ENCODE measurements around the gene COMT. TPM values are rescaled to one million over a fixed set of nuclear protein-coding genes. Genes with fewer than 3 reads are reported as not detected.

Gene COMT
- total RNA-seq, 1 experiment from 2014 or later, result 196 TPM

DNA sequence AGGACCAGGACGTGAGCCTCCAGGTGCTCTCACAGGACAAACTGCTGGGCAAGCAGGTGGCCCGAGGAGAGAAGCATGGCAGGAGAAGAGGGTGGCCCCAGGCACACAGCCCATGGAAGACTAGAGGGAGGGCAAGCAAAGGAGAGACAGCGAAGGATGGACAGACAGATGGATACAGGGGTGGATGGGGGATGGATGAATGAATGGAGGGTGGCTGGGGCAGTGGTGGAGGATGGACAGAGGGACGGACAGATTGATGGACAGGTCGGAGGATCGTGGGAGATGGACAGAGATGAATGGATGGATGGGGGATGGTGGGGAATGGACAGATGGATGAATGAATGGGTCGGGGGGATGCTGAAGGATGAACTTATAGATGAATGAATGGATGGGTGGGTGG is 52.4 kb downstream of the COMT start:
- no peak for TF ChIP-seq CTCF (IDR thresholded peaks at IDR 0.05; ENCODE audit: unreplicated experiment)
- ChIA-PET CTCF (no interaction called here), POLR2A (no interaction called here)
- Mint-ChIP-seq H3K36me3 (ENCODE audit: insufficient read depth, unreplicated experiment) (no peaks in the 10 kb centered on the region), H3K27ac (ENCODE audit: low read depth, unreplicated experiment) (no peak overlapping the region), H3K27me3 (ENCODE audit: insufficient read depth, unreplicated experiment) (no peaks in the 10 kb centered on the region), H3K9me3 (ENCODE audit: unreplicated experiment) (no peaks in the 10 kb centered on the region), H3K4me1 (ENCODE audit: insufficient read depth, unreplicated experiment) (no peaks in the 10 kb centered on the region), H3K4me3 (ENCODE audit: unreplicated experiment) (no peak overlapping the region)
- no TSS peak for BruUV-seq (replicated peaks)
- DNase-seq (ENCODE audit: unreplicated experiment), result no peak
- intact Hi-C loops (cut with micrococcal nuclease), result no loop called here

- no peak for DNase-seq (ENCODE audit: unreplicated experiment)
- H3K4me1 Mint-ChIP-seq (ENCODE audit: insufficient read depth, unreplicated experiment), result no peaks in the 10 kb centered on the region
- CTCF ChIA-PET, result no interaction called here
- H3K27ac Mint-ChIP-seq (ENCODE audit: low read depth, unreplicated experiment), result no peak overlapping the region
- no peaks in the 10 kb centered on the region for H3K36me3 Mint-ChIP-seq (ENCODE audit: insufficient read depth, unreplicated experiment)
- intact Hi-C loops (cut with micrococcal nuclease), result no loop called here
- POLR2A ChIA-PET, result no interaction called here
- no peak for TF ChIP-seq CTCF (IDR thresholded peaks at IDR 0.05; ENCODE audit: unreplicated experiment)
- no peaks in the 10 kb centered on the region for H3K9me3 Mint-ChIP-seq (ENCODE audit: unreplicated experiment)
- no peak overlapping the region for H3K4me3 Mint-ChIP-seq (ENCODE audit: unreplicated experiment)
- no TSS peak for BruUV-seq (replicated peaks)
- no peaks in the 10 kb centered on the region for H3K27me3 Mint-ChIP-seq (ENCODE audit: insufficient read depth, unreplicated experiment)
Measured at GRCh38 chr22:19994851-19995610, 53.5 kb downstream of the COMT start.

- Mint-ChIP-seq H3K9me3 (ENCODE audit: unreplicated experiment) (no peaks in the 10 kb centered on the region), H3K27ac (ENCODE audit: low read depth, unreplicated experiment) (no peak overlapping the region), H3K36me3 (ENCODE audit: insufficient read depth, unreplicated experiment) (no peaks in the 10 kb centered on the region), H3K4me3 (ENCODE audit: unreplicated experiment) (no peak overlapping the region), H3K4me1 (ENCODE audit: insufficient read depth, unreplicated experiment) (no peaks in the 10 kb centered on the region), H3K27me3 (ENCODE audit: insufficient read depth, unreplicated experiment) (no peaks in the 10 kb centered on the region)
- DNase-seq (ENCODE audit: unreplicated experiment), result no peak
- intact Hi-C loops (cut with micrococcal nuclease), result no loop called here
- no TSS peak for BruUV-seq (replicated peaks)
- ChIA-PET POLR2A (no interaction called here), CTCF (no interaction called here)
- TF ChIP-seq CTCF (IDR thresholded peaks at IDR 0.05; ENCODE audit: unreplicated experiment), result no peak
Measured at GRCh38 chr22:19995611-19996339, 54.2 kb downstream of the COMT start.

DNA sequence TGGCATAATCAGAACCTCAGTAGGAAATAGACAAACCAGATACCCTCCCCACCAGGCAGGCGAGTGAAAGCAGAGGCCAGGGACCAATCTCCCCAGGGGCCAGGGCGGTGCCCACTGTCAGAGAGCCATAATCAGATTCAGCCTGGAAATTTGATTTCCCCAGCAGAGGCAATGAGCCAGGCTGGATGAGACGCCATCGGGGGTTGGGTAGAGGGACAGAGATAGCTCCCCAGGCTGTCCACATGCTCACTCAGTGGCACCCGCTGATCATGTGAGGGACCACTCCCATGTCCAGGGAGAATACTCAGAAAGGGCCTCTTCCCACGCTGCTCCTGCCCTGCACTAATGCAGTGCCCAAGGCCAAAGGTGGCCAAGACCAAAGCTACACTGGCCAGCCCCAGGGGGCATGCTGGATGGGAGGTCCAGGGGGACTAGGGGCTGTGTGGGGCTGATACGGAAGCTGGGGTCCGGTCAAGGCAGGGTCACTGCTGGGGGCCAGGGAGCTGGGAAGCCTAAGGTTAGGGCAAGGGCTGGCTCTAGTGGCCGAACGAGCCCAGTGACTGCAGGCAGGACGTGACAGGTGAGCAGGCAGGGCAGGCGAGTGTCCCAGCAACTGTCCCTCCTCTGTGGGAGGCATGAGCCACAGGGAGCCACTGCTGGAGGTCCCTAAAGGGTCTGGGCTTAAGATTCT is 55.3 kb downstream of the COMT start:
- no TSS peak for BruUV-seq (replicated peaks)
- no peaks in the 10 kb centered on the region for H3K27me3 Mint-ChIP-seq (ENCODE audit: insufficient read depth, unreplicated experiment)
- CTCF ChIA-PET, result interaction anchor here (0.6 kb wide), 1 partner anchor 36 kb away, joined by 3 read pairs; no protein-coding TSS in a partner anchor
- no peaks in the 10 kb centered on the region for H3K9me3 Mint-ChIP-seq (ENCODE audit: unreplicated experiment)
- no peaks in the 10 kb centered on the region for H3K4me1 Mint-ChIP-seq (ENCODE audit: insufficient read depth, unreplicated experiment)
- no peaks in the 10 kb centered on the region for H3K36me3 Mint-ChIP-seq (ENCODE audit: insufficient read depth, unreplicated experiment)
- POLR2A ChIA-PET, result no interaction called here
- intact Hi-C loops (cut with micrococcal nuclease), result no loop called here
- no peak overlapping the region for H3K27ac Mint-ChIP-seq (ENCODE audit: low read depth, unreplicated experiment)
- H3K4me3 Mint-ChIP-seq (ENCODE audit: unreplicated experiment), result no peak overlapping the region
- no peak for TF ChIP-seq CTCF (IDR thresholded peaks at IDR 0.05; ENCODE audit: unreplicated experiment)
- DNase-seq (ENCODE audit: unreplicated experiment), result no peak

All from MCF 10A (cell line).